Measurements from ENCODE around the gene SLC13A3. TPM values are rescaled to one million over a fixed set of nuclear protein-coding genes. Genes with fewer than 3 reads are reported as not detected.

Gene SLC13A3
- total RNA-seq, 1 experiment from 2014 or later, result 0.39 TPM

DNA sequence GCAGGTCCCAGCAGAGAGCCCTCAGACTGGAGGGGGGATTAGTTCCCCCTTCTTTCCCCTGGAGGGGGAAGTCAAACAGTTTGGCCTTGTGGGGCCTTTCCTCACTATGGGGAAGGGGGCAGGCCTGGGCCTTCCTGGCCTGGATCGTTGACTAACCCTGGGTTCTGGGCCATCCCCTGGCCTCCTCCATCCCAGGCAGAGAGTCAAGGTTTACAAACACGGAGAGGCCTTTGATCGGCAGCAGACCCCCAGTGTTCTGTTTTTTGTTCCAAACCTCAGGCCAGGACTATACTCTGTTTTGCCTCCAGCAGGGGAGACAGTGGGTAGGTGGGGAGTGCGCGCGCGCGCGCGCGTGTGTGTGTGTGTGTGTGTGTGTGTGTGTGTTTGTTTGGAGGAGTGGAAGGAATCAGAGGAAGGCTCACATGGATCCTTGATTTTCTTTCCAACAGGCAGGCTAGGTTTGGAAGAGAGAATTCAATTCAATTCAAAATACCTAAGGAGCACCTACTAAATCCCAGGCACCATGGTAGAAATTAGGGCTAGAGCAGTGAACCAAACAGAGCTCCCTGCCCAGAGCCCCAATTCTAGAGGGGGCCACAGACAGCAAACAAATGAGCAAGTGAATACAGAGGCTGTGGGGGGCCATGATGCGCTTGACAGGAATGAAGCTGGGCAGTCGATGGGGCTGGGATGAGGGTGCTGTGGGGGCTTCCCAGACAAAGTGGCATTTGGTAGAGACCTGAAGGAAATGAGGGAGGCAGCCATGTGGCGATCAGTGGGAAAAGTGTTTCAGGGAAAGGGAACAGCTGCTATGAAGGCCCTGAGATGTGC, 23.2 kb upstream of the SLC13A3 start:
- ChIA-PET CTCF (interaction anchor here (0.6 kb wide), 1 partner anchor 22 kb away, joined by 3 read pairs; no protein-coding TSS in a partner anchor), POLR2A (no interaction called here)
- Histone ChIP-seq H3K4me1 (no peaks in the 10 kb centered on the region), H3K36me3 (ENCODE audit: control insufficient read depth, insufficient read depth, low read length) (no peaks in the 10 kb centered on the region), H3K27me3 (replicated peaks; ENCODE audit: control insufficient read depth, insufficient read depth, low read length) (no peaks in the 10 kb centered on the region), H3K4me3 (ENCODE audit: low read depth, low read length) (no peak overlapping the region), H3K9me3 (peaks cover 23% of the 10 kb centered on the region)
- no peak overlapping the region for H3K4me3 Mint-ChIP-seq (ENCODE audit: unreplicated experiment)
- H3K4me1 Mint-ChIP-seq (ENCODE audit: low read depth, unreplicated experiment), result no peaks in the 10 kb centered on the region
- no peaks in the 10 kb centered on the region for H3K27me3 Mint-ChIP-seq (ENCODE audit: insufficient read depth, unreplicated experiment)
- no TSS peak for BruUV-seq (replicated peaks)
- no peak overlapping the region for H3K27ac Mint-ChIP-seq (ENCODE audit: unreplicated experiment)
- intact Hi-C loops (cut with micrococcal nuclease; ENCODE audit: unreplicated experiment), result no loop called here
- no peaks in the 10 kb centered on the region for H3K36me3 Mint-ChIP-seq (ENCODE audit: insufficient read depth, unreplicated experiment)
- no peak for DNase-seq
- TF ChIP-seq, protein P1, sequence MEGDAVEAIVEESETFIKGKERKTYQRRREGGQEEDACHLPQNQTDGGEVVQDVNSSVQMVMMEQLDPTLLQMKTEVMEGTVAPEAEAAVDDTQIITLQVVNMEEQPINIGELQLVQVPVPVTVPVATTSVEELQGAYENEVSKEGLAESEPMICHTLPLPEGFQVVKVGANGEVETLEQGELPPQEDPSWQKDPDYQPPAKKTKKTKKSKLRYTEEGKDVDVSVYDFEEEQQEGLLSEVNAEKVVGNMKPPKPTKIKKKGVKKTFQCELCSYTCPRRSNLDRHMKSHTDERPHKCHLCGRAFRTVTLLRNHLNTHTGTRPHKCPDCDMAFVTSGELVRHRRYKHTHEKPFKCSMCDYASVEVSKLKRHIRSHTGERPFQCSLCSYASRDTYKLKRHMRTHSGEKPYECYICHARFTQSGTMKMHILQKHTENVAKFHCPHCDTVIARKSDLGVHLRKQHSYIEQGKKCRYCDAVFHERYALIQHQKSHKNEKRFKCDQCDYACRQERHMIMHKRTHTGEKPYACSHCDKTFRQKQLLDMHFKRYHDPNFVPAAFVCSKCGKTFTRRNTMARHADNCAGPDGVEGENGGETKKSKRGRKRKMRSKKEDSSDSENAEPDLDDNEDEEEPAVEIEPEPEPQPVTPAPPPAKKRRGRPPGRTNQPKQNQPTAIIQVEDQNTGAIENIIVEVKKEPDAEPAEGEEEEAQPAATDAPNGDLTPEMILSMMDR (IDR thresholded peaks at IDR 0.05; ENCODE audit: insufficient read depth in 1 of 2, low read depth in 1 of 2, low read length in 1 of 2, severe bottlenecking in 1 of 2, unreplicated experiment in 1 of 2), result no peak
- peaks cover 25% of the 10 kb centered on the region for H3K9me3 Mint-ChIP-seq (ENCODE audit: unreplicated experiment)

DNA sequence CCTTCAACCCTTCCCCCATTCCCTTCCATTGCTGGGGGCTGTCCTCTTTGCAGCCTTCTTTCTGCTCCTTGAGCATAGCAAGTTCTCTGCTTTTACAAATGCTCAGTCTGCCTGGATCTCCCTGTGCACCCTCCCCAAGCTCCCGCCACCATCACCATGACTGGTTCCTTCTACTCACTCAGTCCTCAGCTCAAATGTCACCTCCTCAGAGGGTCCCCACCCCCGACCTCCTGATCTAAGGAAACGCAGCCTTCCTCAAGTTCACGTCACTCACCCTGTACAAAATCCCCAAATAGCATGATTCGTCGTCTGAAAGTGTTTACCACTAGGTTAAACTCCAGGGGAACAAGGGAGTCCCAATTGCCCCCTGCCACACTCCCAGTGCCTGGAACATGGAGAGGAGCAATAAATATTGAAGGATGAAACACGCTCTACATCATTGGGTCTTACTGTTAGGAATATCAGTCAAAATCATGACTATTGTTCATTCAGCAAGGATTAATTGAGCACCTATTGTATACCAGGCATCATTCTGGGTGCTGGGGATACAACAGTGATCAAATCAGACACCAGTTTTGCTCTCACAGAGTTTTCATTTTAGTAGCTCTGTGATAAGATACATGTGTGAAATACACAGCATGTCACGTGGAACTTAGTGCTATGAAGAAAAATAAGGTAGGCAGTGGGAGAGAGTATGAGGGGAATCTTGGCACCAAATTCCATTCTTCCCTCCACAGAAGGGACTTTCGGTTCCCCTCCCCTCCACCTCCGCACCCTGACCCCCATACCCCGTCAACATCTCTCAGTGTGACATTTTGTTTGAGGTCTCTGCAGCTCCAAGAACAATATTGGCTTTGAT, 22.4 kb upstream of the SLC13A3 start:
- intact Hi-C loops (cut with micrococcal nuclease; ENCODE audit: unreplicated experiment), result no loop called here
- no peak overlapping the region for H3K27ac Mint-ChIP-seq (ENCODE audit: unreplicated experiment)

More for the DNA sequence above, 22.4 kb upstream of the SLC13A3 start:
- ChIA-PET POLR2A (no interaction called here), CTCF (no interaction called here)
- BruUV-seq (replicated peaks), result no TSS peak
- DNase-seq, result no peak
- Histone ChIP-seq H3K4me1 (no peaks in the 10 kb centered on the region), H3K9me3 (peaks cover 23% of the 10 kb centered on the region), H3K4me3 (ENCODE audit: low read depth, low read length) (no peak overlapping the region), H3K27me3 (replicated peaks; ENCODE audit: control insufficient read depth, insufficient read depth, low read length) (no peaks in the 10 kb centered on the region), H3K36me3 (ENCODE audit: control insufficient read depth, insufficient read depth, low read length) (no peaks in the 10 kb centered on the region)
- Mint-ChIP-seq H3K27me3 (ENCODE audit: insufficient read depth, unreplicated experiment) (no peaks in the 10 kb centered on the region), H3K36me3 (ENCODE audit: insufficient read depth, unreplicated experiment) (no peaks in the 10 kb centered on the region), H3K4me1 (ENCODE audit: low read depth, unreplicated experiment) (no peaks in the 10 kb centered on the region), H3K4me3 (ENCODE audit: unreplicated experiment) (no peak overlapping the region), H3K9me3 (ENCODE audit: unreplicated experiment) (peaks cover 25% of the 10 kb centered on the region)
- TF ChIP-seq, protein P1 (IDR thresholded peaks at IDR 0.05; ENCODE audit: insufficient read depth in 1 of 2, low read depth in 1 of 2, low read length in 1 of 2, severe bottlenecking in 1 of 2, unreplicated experiment in 1 of 2), result no peak
